ENCODE results near the gene CCDC192.

Gene CCDC192

GRCh38 chr5:127810017-127810416, 106.8 kb downstream of the CCDC192 start:
- DNase-seq, result no peak

- DNase-seq, result no peak
Measured at GRCh38 chr5:127810707-127811490, 107.7 kb downstream of the CCDC192 start.

- DNase-seq, result no peak
Measured at GRCh38 chr5:127812570-127812969, 109.4 kb downstream of the CCDC192 start.

- DNase-seq, result no peak
Measured at GRCh38 chr5:127813633-127814587, 110.7 kb downstream of the CCDC192 start.

GRCh38 chr5:127814588-127814973, 111.4 kb downstream of the CCDC192 start:
- DNase-seq, result no peak

- DNase-seq, result no peak
Measured at GRCh38 chr5:127820910-127821553, 117.8 kb downstream of the CCDC192 start.

GRCh38 chr5:127821896-127822295, 118.7 kb downstream of the CCDC192 start:
- no peak for DNase-seq

- DNase-seq, result no peak
Measured at GRCh38 chr5:127824126-127824525, 120.9 kb downstream of the CCDC192 start.

- DNase-seq, result no peak
Measured at GRCh38 chr5:127826011-127826410, 122.8 kb downstream of the CCDC192 start.

GRCh38 chr5:127827451-127827850, 124.3 kb downstream of the CCDC192 start:
- no peak for DNase-seq

GRCh38 chr5:127830157-127830556, 127.0 kb downstream of the CCDC192 start:
- DNase-seq, result no peak

- no peak for DNase-seq
Measured at GRCh38 chr5:127830829-127831598, 127.8 kb downstream of the CCDC192 start.

- no peak for DNase-seq
Measured at GRCh38 chr5:127832067-127832466, 128.9 kb downstream of the CCDC192 start.

GRCh38 chr5:127834094-127834531, 130.9 kb downstream of the CCDC192 start:
- peak; percentile 31 for DNase-seq

GRCh38 chr5:127834554-127834953, 131.4 kb downstream of the CCDC192 start:
- peak; percentile 20 for DNase-seq

GRCh38 chr5:127838661-127839060, 135.5 kb downstream of the CCDC192 start:
- DNase-seq, result no peak

GRCh38 chr5:127839072-127839471, 135.9 kb downstream of the CCDC192 start:
- no peak for DNase-seq

GRCh38 chr5:127839496-127840197, 136.5 kb downstream of the CCDC192 start:
- DNase-seq, result no peak

- no peak for DNase-seq
Measured at GRCh38 chr5:127840198-127840524, 137.0 kb downstream of the CCDC192 start.

GRCh38 chr5:127840809-127841208, 137.6 kb downstream of the CCDC192 start:
- DNase-seq, result no peak

- no peak for DNase-seq
Measured at GRCh38 chr5:127844581-127845021, 141.4 kb downstream of the CCDC192 start.

Measured in right kidney (tissue), 1 donor.